Natural killer cell (primary cell): ENCODE measurements around the gene GPR180. TPM values are rescaled to one million over a fixed set of nuclear protein-coding genes. Genes with fewer than 3 reads are reported as not detected.

Source experiments
- ATAC-seq, 3 donors: fragments of 150-1000 bp in 2 of 3; fragments of 200-7000 bp in 1 of 3; cut with Tn5 transposase; 1 replicate in 1 of 3; 2 replicates in 2 of 3; pipeline ENCODE4 v1.10.0; 2021; ENCODE audit warnings: mild to moderate bottlenecking in 2 of 3, moderate library complexity in 2 of 3
- DNase-seq, 2 donors: peaks; one replicate each; pipeline versions ENCODE4 v3.0.0 to v3.0.0-alpha.2; 2013 to 2021; ENCODE audit warnings: mixed read lengths in 1 of 2
- H3K27ac ChIP-seq: one replicate; pipeline ENCODE4 v1.5.1; 2013; ENCODE audit warnings: mild to moderate bottlenecking, low read length
- H3K27me3 ChIP-seq: one replicate; pipeline ENCODE4 v1.6.1; 2013; ENCODE audit warnings: low read length; ENCODE audit not compliant: control insufficient read depth, insufficient read depth
- H3K36me3 ChIP-seq: one replicate; pipeline ENCODE4 v1.6.1; 2013; ENCODE audit warnings: low read length; ENCODE audit not compliant: control insufficient read depth, insufficient read depth
- H3K4me1 ChIP-seq: one replicate; pipeline ENCODE4 v1.6.1; 2013; ENCODE audit warnings: low read length; ENCODE audit not compliant: control insufficient read depth, insufficient read depth
- H3K4me3 ChIP-seq: one replicate; pipeline ENCODE4 v1.5.1; 2013; ENCODE audit warnings: low read length
- H3K9me3 ChIP-seq: one replicate; pipeline ENCODE4 v1.6.1; 2013; ENCODE audit warnings: low read length; ENCODE audit not compliant: control insufficient read depth, insufficient read depth
- H3K27ac Mint-ChIP-seq, 2 donors: one replicate each; pipeline ENCODE4 v1.8.0; 2022; ENCODE audit warnings: mild to moderate bottlenecking in 2 of 2, mixed read lengths in 2 of 2, moderate library complexity in 1 of 2
- H3K27me3 Mint-ChIP-seq, 2 donors: one replicate each; pipeline ENCODE4 v1.8.0; 2022; ENCODE audit warnings: low read depth in 2 of 2, mixed read lengths in 2 of 2
- H3K36me3 Mint-ChIP-seq: one replicate; pipeline ENCODE4 v1.8.0; 2022; ENCODE audit warnings: mixed read lengths
- H3K4me1 Mint-ChIP-seq, 2 donors: one replicate each; pipeline ENCODE4 v1.8.0; 2022; ENCODE audit warnings: mixed read lengths in 2 of 2
- H3K4me3 Mint-ChIP-seq: one replicate; pipeline ENCODE4 v1.8.0; 2022; ENCODE audit warnings: mild to moderate bottlenecking, moderate library complexity, mixed read lengths
- H3K9me3 Mint-ChIP-seq, 2 donors: one replicate each; pipeline ENCODE4 v1.8.0; 2022; ENCODE audit warnings: mixed read lengths in 2 of 2
- CTCF ChIP-seq: fragments of 200-600 bp; IDR thresholded peaks from one replicate; pipeline ENCODE4 v1.8.0; 2022; ENCODE audit warnings: antibody characterized with exemption
- WGBS: methylation state at CpG from one replicate; pipeline ENCODE4 v1.1.7; 2013; ENCODE audit warnings: missing lambda C conversion rate; ENCODE audit not compliant: insufficient coverage; 5-methylcytosine and 5-hydroxymethylcytosine counted together
- intact Hi-C: fragments of 100-400 bp; cut with micrococcal nuclease; formaldehyde crosslinking; loops from one replicate; pipeline ENCODE4 v1.14.2; 2022
- total RNA-seq, 4 donors: library from RNA; stranded (reverse); fragments of 120-200 nt in 1 of 4; gene quantifications; one replicate each; pipeline versions ENCODE4 v1.2.3 to v1.2.4, GENCODE V29; 2013 to 2022

GPR180 gene
- total RNA-seq, 3 donors from 2014 or later (not counting 1 experiment from before 2014, with no cell fraction given): 2.0 to 2.9 (median 2.7) TPM

GRCh38 chr13:94598281-94598680, 3.4 kb upstream of the GPR180 start:
- Histone ChIP-seq H3K9me3 (no peaks in the 10 kb centered on the region), H3K36me3 (peaks cover under 1% of the 10 kb centered on the region), H3K4me3 (no peak overlapping the region), H3K4me1 (peaks cover 25% of the 10 kb centered on the region), H3K27ac (no peak overlapping the region), H3K27me3 (no peaks in the 10 kb centered on the region)
- H3K4me3 Mint-ChIP-seq: no peak overlapping the region
- TF ChIP-seq CTCF: no peak
- H3K4me1 Mint-ChIP-seq: peaks cover 39 to 48% of the 10 kb centered on the region in 2 donors
- DNase-seq: no peak
- no peaks in the 10 kb centered on the region for H3K27me3 Mint-ChIP-seq
- intact Hi-C loops: no loop called here
- H3K9me3 Mint-ChIP-seq: no peaks in the 10 kb centered on the region
- H3K27ac Mint-ChIP-seq: peak overlapping the region in 1 of 2 donors; percentile 25
- no peak for ATAC-seq
- H3K36me3 Mint-ChIP-seq: no peaks in the 10 kb centered on the region
- WGBS: 100% methylated on average over 1 of the region's 3 CpGs

- H3K27ac ChIP-seq: no peak overlapping the region
- H3K36me3 ChIP-seq: no peaks in the 10 kb centered on the region
- WGBS: 100% methylated on average over 1 of the region's 3 CpGs
- TF ChIP-seq CTCF: no peak
- Mint-ChIP-seq H3K9me3 (no peaks in the 10 kb centered on the region), H3K27ac (no peak overlapping the region), H3K4me1 (peaks cover 27 to 38% of the 10 kb centered on the region in 2 donors), H3K4me3 (peak overlapping the region; percentile 61), H3K27me3 (no peaks in the 10 kb centered on the region), H3K36me3 (no peaks in the 10 kb centered on the region)
- H3K9me3 ChIP-seq: no peaks in the 10 kb centered on the region
- intact Hi-C loops: no loop called here
- no peak overlapping the region for H3K4me3 ChIP-seq
- DNase-seq: no peak
- no peaks in the 10 kb centered on the region for H3K27me3 ChIP-seq
- H3K4me1 ChIP-seq: peaks cover 25% of the 10 kb centered on the region
- no peak for ATAC-seq
These were observed 1.8 kb upstream of the GPR180 start for GRCh38 chr13:94599877-94600276.

DNA sequence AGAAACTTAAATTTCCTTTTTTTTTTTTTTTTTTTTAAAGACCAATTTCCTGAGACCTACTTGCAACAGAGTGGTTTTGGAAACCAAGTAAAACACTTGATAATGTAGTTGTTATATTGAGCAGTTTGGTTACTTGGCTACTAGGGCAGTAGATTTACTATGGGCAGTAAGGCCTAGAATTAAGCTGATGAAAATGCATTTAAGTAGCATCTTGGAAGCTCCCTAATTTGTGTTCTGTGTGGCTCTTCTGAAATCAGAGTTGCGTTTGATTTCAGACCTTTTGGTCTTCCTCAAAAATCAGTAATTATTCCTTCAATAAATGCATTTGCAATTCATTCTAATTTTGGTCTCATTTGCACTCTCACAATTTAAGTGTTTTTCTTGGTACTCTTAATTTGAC, 810 bp downstream of the GPR180 start:
- peaks cover 24% of the 10 kb centered on the region in 2 donors for H3K4me1 Mint-ChIP-seq
- ATAC-seq (no peak), DNase-seq (no peak)
- H3K4me3 Mint-ChIP-seq: peak overlapping the region; percentile 86
- no peak for TF ChIP-seq CTCF
- no peaks in the 10 kb centered on the region for H3K9me3 Mint-ChIP-seq
- WGBS: 86% methylated on average over 1 of the region's 1 CpG
- no peaks in the 10 kb centered on the region for H3K27me3 ChIP-seq
- H3K36me3 ChIP-seq: peaks cover 6% of the 10 kb centered on the region
- peak overlapping the region; percentile 62 for H3K4me3 ChIP-seq
- peak overlapping the region; percentile 12 to 74 for H3K27ac Mint-ChIP-seq
- H3K9me3 ChIP-seq: no peaks in the 10 kb centered on the region
- no peak overlapping the region for H3K27ac ChIP-seq
- intact Hi-C loops: no loop called here
- H3K4me1 ChIP-seq: peaks cover 12% of the 10 kb centered on the region
- no peaks in the 10 kb centered on the region for H3K27me3 Mint-ChIP-seq
- H3K36me3 Mint-ChIP-seq: peaks cover 11% of the 10 kb centered on the region

- H3K4me1 Mint-ChIP-seq: peaks cover 16 to 21% of the 10 kb centered on the region in 2 donors
- no peaks in the 10 kb centered on the region for H3K9me3 ChIP-seq
- H3K4me1 ChIP-seq: peaks cover 2% of the 10 kb centered on the region
- no peaks in the 10 kb centered on the region for H3K27me3 Mint-ChIP-seq
- H3K36me3 ChIP-seq: peaks cover 12% of the 10 kb centered on the region
- no peak overlapping the region for H3K4me3 Mint-ChIP-seq
- peaks cover 11% of the 10 kb centered on the region for H3K36me3 Mint-ChIP-seq
- H3K4me3 ChIP-seq: no peak overlapping the region
- 81% methylated on average over 4 of the region's 4 CpGs for WGBS
- intact Hi-C loops: no loop called here
- DNase-seq (no peak), ATAC-seq (peak in 1 of 3 donors; percentile 39)
- H3K27me3 ChIP-seq: no peaks in the 10 kb centered on the region
- no peak overlapping the region for H3K27ac ChIP-seq
- peak overlapping the region in 1 of 2 donors; percentile 4 for H3K27ac Mint-ChIP-seq
- no peaks in the 10 kb centered on the region for H3K9me3 Mint-ChIP-seq
- no peak for TF ChIP-seq CTCF
These were observed 5.4 kb downstream of the GPR180 start for GRCh38 chr13:94607056-94607455.
